ENCODE measurements around the gene NIPSNAP2. TPM values are rescaled to one million over a fixed set of nuclear protein-coding genes. Genes with fewer than 3 reads are reported as not detected.
"Not testable (repeated sequence)": the region's sequence is repeated elsewhere in the genome, so short reads cannot be mapped to it uniquely, and the experiment has no call there.

Gene NIPSNAP2
- polyA plus RNA-seq, 1 experiment, result 31.1 TPM

GRCh38 chr7:56019501-56019900, 55.1 kb downstream of the NIPSNAP2 start:
- no peak overlapping the region for H3K4me3 ChIP-seq (ENCODE audit: low read depth, low read length)
- no peaks in the 10 kb centered on the region for H3K27me3 ChIP-seq (ENCODE audit: control insufficient read depth, insufficient read depth, low read length)
- ChIA-PET CTCF (interaction anchor here (0.9 to 1.0 kb wide), 3 partner anchors 15 to 73 kb away, joined by 3 to 4 read pairs (median 3); partner anchors contain the start of gene PHKG1), POLR2A (no interaction called here)
- no peak for DNase-seq (ENCODE audit: low read depth)
- TF ChIP-seq CTCF (IDR thresholded peaks at IDR 0.05; ENCODE audit: insufficient read depth, low read depth, low read length), result no peak
- H3K36me3 ChIP-seq (ENCODE audit: control insufficient read depth, insufficient read depth, low read length), result peaks cover 7% of the 10 kb centered on the region

- CTCF ChIA-PET, result no interaction called here
- no peak for DNase-seq (ENCODE audit: low read depth)
- POLR2A ChIA-PET, result no interaction called here
- Histone ChIP-seq H3K36me3 (ENCODE audit: control insufficient read depth, insufficient read depth, low read length) (peaks cover 7% of the 10 kb centered on the region), H3K4me3 (ENCODE audit: low read depth, low read length) (no peak overlapping the region), H3K27me3 (ENCODE audit: control insufficient read depth, insufficient read depth, low read length) (no peaks in the 10 kb centered on the region)
- TF ChIP-seq CTCF (IDR thresholded peaks at IDR 0.05; ENCODE audit: insufficient read depth, low read depth, low read length), result no peak
These were observed 59.1 kb downstream of the NIPSNAP2 start for GRCh38 chr7:56023500-56023899.

- ChIA-PET CTCF (interaction anchor here (1.0 kb wide), 1 partner anchor 22 kb away, joined by 3 read pairs; no protein-coding TSS in a partner anchor), POLR2A (no interaction called here)
- H3K27me3 ChIP-seq (ENCODE audit: control insufficient read depth, insufficient read depth, low read length), result no peaks in the 10 kb centered on the region
- peaks cover 4% of the 10 kb centered on the region for H3K36me3 ChIP-seq (ENCODE audit: control insufficient read depth, insufficient read depth, low read length)
- no peak overlapping the region for H3K4me3 ChIP-seq (ENCODE audit: low read depth, low read length)
- DNase-seq (ENCODE audit: low read depth), result no peak
- TF ChIP-seq CTCF (IDR thresholded peaks at IDR 0.05; ENCODE audit: insufficient read depth, low read depth, low read length), result no peak
These were observed 62.2 kb downstream of the NIPSNAP2 start for GRCh38 chr7:56026538-56026937.

- no peak for TF ChIP-seq CTCF (IDR thresholded peaks at IDR 0.05; ENCODE audit: insufficient read depth, low read depth, low read length)
- no peak for DNase-seq (ENCODE audit: low read depth)
- no peaks in the 10 kb centered on the region for H3K27me3 ChIP-seq (ENCODE audit: control insufficient read depth, insufficient read depth, low read length)
- ChIA-PET POLR2A (no interaction called here), CTCF (interaction anchor here (0.7 to 0.9 kb wide), 2 partner anchors 13 to 24 kb away, joined by 3 read pairs; no protein-coding TSS in a partner anchor)
- peaks cover 2% of the 10 kb centered on the region for H3K36me3 ChIP-seq (ENCODE audit: control insufficient read depth, insufficient read depth, low read length)
- H3K4me3 ChIP-seq (ENCODE audit: low read depth, low read length), result no peak overlapping the region
These were observed 64.7 kb downstream of the NIPSNAP2 start for GRCh38 chr7:56028942-56029630.

- Histone ChIP-seq H3K36me3 (ENCODE audit: control insufficient read depth, insufficient read depth, low read length) (peaks cover 2% of the 10 kb centered on the region), H3K27me3 (ENCODE audit: control insufficient read depth, insufficient read depth, low read length) (no peaks in the 10 kb centered on the region), H3K4me3 (ENCODE audit: low read depth, low read length) (no peak overlapping the region)
- ChIA-PET POLR2A (no interaction called here), CTCF (interaction anchor here (0.5 to 0.7 kb wide), 2 partner anchors 26 to 475 kb away, joined by 3 to 4 read pairs; no protein-coding TSS in a partner anchor)
- TF ChIP-seq CTCF (IDR thresholded peaks at IDR 0.05; ENCODE audit: insufficient read depth, low read depth, low read length), result no peak
- no peak for DNase-seq (ENCODE audit: low read depth)
These were observed 66.0 kb downstream of the NIPSNAP2 start for GRCh38 chr7:56030340-56030739.

- H3K4me3 ChIP-seq (ENCODE audit: low read depth, low read length); H3K27me3 ChIP-seq (ENCODE audit: control insufficient read depth, insufficient read depth, low read length); H3K36me3 ChIP-seq (ENCODE audit: control insufficient read depth, insufficient read depth, low read length); CTCF ChIA-PET; POLR2A ChIA-PET; DNase-seq (ENCODE audit: low read depth): not testable (repeated sequence)
These were observed 67.2 kb downstream of the NIPSNAP2 start for GRCh38 chr7:56031556-56031955.

- H3K36me3 ChIP-seq (ENCODE audit: control insufficient read depth, insufficient read depth, low read length); H3K4me3 ChIP-seq (ENCODE audit: low read depth, low read length); DNase-seq (ENCODE audit: low read depth); POLR2A ChIA-PET; CTCF ChIA-PET; H3K27me3 ChIP-seq (ENCODE audit: control insufficient read depth, insufficient read depth, low read length): not testable (repeated sequence)
These were observed 68.2 kb downstream of the NIPSNAP2 start for GRCh38 chr7:56032578-56032977.

Measured in BJ (cell line).